SK-MEL-5 (cell line): ENCODE results near the gene KIF3C. TPM values are rescaled to one million over a fixed set of nuclear protein-coding genes. Genes with fewer than 3 reads are reported as not detected.
A peak's percentile ranks its signal among the peaks of the same experiment; 100 is the strongest.
"Not testable (repeated sequence)": the region's sequence is repeated elsewhere in the genome, so short reads cannot be mapped to it uniquely, and the experiment has no call there.

ENCODE experiments used
- DNase-seq: peaks from one replicate; pipeline ENCODE4 v3.0.0-alpha.2; 2016; ENCODE audit warnings: low read depth, low spot score
- in situ Hi-C: cut with HindIII; loops from 2 replicates; pipeline ENCODE4 v1.10.0; 2016; ENCODE audit warnings: low sequenced_read_pairs, high pct_unique_total_duplicates, low pct_unique_long_range_greater_than_20kb
- polyA plus RNA-seq, 2 experiments: library from polyadenylated mRNA; depleted of rRNA; stranded (reverse); fragments of >200 nt; gene quantifications; 2 replicates each; pipeline ENCODE4 v1.2.3, GENCODE V29; 2015
- total RNA-seq: library from RNA; depleted of rRNA; stranded (reverse); fragments of >200 nt; shearing (Covaris generic); gene quantifications from 2 replicates; pipeline ENCODE4 v1.2.3, GENCODE V29; 2014; rRNA removed

The KIF3C gene
- total RNA-seq, result 19.3 and 19.6 TPM in 2 replicates
- 34.4 and 40.2 TPM in 2 replicates for polyA plus RNA-seq (2015; cell fraction: cytosol; rRNA removed)
- 15.5 and 17.6 TPM in 2 replicates for polyA plus RNA-seq (2015; cell fraction: nucleus; rRNA removed)

GRCh38 chr2:25982273-25982967, at the start of gene KIF3C:
Gene KIF3C, minus strand, starts transcription at chr2:25982497. Its CDS starts 580 bp downstream, at chr2:25981917.
- in situ Hi-C loops, result no loop called here
- DNase-seq, result peak; percentile 65

GRCh38 chr2:26028083-26028482, 45.8 kb upstream of the KIF3C start:
- in situ Hi-C loops, DNase-seq: not testable (repeated sequence)

GRCh38 chr2:26025509-26025908, 43.2 kb upstream of the KIF3C start:
- in situ Hi-C loops, result no loop called here
- no peak for DNase-seq

- in situ Hi-C loops, result no loop called here
- no peak for DNase-seq
Observed at GRCh38 chr2:26024260-26024659, 42.0 kb upstream of the KIF3C start.

- in situ Hi-C loops, result no loop called here
Observed at GRCh38 chr2:26020231-26020640, 37.9 kb upstream of the KIF3C start.

GRCh38 chr2:26018184-26019055, 36.1 kb upstream of the KIF3C start:
- in situ Hi-C loops, result no loop called here
- DNase-seq, result peak; percentile 59

More at GRCh38 chr2:26020231-26020640, 37.9 kb upstream of the KIF3C start:
- no peak for DNase-seq

- DNase-seq, result no peak
- in situ Hi-C loops, result no loop called here
Observed at GRCh38 chr2:26017464-26018183, 35.3 kb upstream of the KIF3C start.

- in situ Hi-C loops, DNase-seq: not testable (repeated sequence)
Observed at GRCh38 chr2:26016706-26017045, 34.4 kb upstream of the KIF3C start.

- in situ Hi-C loops, result no loop called here
- no peak for DNase-seq
Observed at GRCh38 chr2:26016012-26016705, 33.9 kb upstream of the KIF3C start.

GRCh38 chr2:26013668-26014067, 31.4 kb upstream of the KIF3C start:
- no peak for DNase-seq
- in situ Hi-C loops, result no loop called here

- DNase-seq, result peak; percentile 94
- in situ Hi-C loops, result no loop called here
Observed at GRCh38 chr2:26011990-26012856, 29.9 kb upstream of the KIF3C start.

GRCh38 chr2:26011609-26011989, 29.3 kb upstream of the KIF3C start:
- in situ Hi-C loops, result no loop called here

GRCh38 chr2:26010943-26011342, 28.6 kb upstream of the KIF3C start:
- in situ Hi-C loops, result no loop called here
- no peak for DNase-seq

More at GRCh38 chr2:26011609-26011989, 29.3 kb upstream of the KIF3C start:
- DNase-seq, result no peak

- no peak for DNase-seq
- in situ Hi-C loops, result no loop called here
Observed at GRCh38 chr2:26009567-26009963, 27.3 kb upstream of the KIF3C start.

- DNase-seq, result no peak
Observed at GRCh38 chr2:26008851-26009566, 26.7 kb upstream of the KIF3C start.

GRCh38 chr2:26008095-26008494, 25.8 kb upstream of the KIF3C start:
- in situ Hi-C loops, result no loop called here

More at GRCh38 chr2:26008851-26009566, 26.7 kb upstream of the KIF3C start:
- in situ Hi-C loops, result no loop called here

More at GRCh38 chr2:26008095-26008494, 25.8 kb upstream of the KIF3C start:
- no peak for DNase-seq
